GM18520 (cell line): Measurements from ENCODE around the gene KIAA1755.
"Not testable (repeated sequence)": the region's sequence is repeated elsewhere in the genome, so short reads cannot be mapped to it uniquely, and the experiment has no call there.

Experiments used
- ATAC-seq: cut with Tn5 transposase; IDR thresholded peaks from one replicate; pipeline ENCODE4 v1.9.1; 2021; ENCODE audit not compliant: unreplicated experiment

Gene KIAA1755

DNA sequence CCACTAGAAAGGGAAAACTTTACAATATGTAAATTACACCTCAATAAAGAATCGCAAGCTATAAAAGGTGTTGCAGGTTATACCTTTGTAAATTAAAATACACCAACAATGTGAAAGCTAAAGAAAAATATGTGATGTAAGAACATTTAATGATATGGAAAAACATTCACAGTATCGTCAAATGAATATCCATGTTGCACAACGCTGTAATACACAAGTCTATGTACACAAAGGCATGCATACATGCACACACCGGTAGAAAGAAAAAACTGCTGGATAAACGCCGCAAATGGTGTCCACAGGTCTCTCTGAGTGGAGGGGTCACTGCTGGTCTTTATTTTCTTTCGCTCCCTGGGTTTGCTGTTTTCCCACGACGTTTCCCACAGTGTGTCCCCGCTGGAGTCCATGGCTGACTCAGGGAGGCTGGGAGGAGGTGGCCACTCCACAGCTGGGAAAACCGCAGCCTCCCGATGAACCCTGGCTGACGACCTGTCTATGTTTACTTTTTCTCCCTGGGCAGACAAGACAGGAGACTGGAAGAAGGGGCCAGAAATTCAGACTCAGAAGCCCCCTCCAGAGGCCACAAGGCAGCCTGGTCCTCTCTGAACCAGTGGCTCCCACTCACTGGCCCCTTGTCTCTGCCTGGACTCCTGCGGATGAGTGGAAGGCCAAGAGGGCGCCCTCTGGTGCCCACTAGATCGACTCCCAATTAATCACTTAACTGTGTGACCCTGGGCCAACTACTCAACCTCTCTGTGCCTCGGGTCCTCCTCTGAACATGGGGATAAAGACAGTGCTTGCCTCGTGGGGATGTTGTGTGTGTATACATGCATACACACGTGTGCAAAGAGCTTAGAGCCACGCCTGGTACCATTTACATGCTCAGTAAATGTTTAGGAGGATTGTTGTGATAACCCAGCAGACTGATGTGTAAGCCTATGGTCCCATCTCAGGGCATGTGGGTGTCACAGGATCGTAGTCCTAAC lies 30.6 kb upstream of the KIAA1755 start:
- ATAC-seq: no peak

GRCh38 chr20:38286586-38287531 lies 26.3 kb upstream of the KIAA1755 start:
- no peak for ATAC-seq

GRCh38 chr20:38284893-38285444 lies 24.4 kb upstream of the KIAA1755 start:
- ATAC-seq: no peak

DNA sequence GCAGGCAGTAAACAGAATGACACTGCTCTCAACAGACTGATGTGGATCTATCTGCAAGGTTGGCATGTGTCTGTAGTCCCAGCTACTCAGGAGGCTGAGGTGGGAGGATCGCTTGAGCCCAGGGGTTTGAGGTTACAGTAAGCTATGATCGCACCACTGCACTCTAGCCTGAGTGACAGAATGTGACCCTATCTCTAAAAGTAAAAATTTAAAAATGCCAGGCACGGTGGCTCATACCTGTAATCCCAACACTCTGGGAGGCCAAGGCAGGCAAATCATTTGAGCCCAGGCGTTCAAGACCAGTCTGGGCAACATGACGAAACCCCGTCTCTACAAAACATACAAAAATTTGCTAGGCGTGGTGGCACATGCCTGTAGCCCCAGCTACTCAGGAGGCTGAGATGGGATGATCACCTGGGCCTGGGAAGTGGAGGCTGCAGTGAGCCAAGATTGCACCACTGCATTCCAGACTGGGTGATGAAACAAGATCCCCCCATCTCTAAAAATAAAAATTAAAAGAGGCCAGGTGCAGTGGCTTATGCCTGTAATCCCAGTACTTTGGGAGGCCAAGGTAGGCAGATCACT lies 23.6 kb upstream of the KIAA1755 start:
- not testable (repeated sequence) for ATAC-seq

- ATAC-seq: no peak
Measured at GRCh38 chr20:38283236-38283635, 22.7 kb upstream of the KIAA1755 start.

GRCh38 chr20:38281176-38281915 lies 20.8 kb upstream of the KIAA1755 start:
- not testable (repeated sequence) for ATAC-seq

DNA sequence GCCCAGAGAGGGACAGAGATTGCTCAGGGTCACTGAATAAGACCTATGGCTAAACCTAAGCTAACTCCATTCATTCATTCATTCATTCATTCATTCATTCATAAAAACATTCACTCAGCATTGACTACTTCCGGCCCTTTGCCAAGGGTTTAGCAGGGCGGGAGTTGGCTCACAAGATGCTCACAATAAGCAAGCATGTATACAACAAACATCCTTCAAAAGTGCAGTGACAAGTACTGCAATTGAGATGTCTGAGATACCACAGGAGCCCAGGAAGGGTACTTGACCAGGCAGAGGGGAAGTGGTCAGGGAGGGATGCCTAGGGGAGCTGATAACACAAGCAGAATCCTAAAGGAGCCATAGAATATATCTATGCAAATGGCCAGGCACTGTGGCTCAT lies 18.2 kb upstream of the KIAA1755 start:
- ATAC-seq: no peak

DNA sequence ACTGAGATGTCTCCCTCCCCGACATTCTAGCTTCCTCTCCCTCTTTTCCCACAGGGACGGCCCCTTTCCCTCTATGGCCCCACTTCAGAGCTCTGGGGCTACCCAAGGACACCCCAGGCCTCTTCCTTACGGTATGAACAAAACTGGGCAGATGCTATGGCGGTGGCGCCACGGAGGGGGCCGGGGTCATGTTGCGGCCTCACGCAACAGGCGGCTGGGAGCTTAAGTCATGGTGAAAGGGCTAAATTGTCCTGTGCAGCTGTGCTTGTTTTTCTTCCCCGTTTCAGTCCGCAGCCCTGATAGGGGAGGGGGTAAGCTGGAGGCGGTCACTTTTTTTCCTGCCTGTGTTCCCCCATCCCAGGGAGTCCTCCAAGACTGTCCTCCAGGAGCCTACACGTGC lies 17.6 kb upstream of the KIAA1755 start:
- no peak for ATAC-seq

GRCh38 chr20:38277691-38278090 lies 17.2 kb upstream of the KIAA1755 start:
- ATAC-seq: no peak

- no peak for ATAC-seq
Measured at GRCh38 chr20:38277285-38277684, 16.8 kb upstream of the KIAA1755 start.

GRCh38 chr20:38275815-38276550 lies 15.4 kb upstream of the KIAA1755 start:
- ATAC-seq: no peak

DNA sequence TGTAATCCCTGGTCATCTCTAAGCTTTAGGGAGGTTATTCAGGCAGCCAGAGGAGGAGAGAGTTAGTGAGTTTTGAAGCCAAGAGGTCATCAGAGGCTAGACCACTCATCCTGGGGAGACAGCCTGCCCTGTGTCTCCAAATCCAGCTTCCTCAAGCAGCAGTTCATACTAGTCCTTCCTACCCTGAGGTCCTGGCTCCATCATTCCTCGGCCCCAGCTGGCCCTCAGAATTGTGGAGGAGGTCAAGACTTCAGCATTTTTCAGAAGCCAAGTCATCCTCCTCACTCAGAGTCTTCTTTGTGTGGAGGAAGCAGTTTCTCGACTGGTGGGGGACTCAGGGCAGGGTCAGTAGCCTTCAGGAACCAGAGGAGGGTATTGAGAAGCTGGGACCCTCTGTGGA lies 12.4 kb upstream of the KIAA1755 start:
- ATAC-seq: no peak

DNA sequence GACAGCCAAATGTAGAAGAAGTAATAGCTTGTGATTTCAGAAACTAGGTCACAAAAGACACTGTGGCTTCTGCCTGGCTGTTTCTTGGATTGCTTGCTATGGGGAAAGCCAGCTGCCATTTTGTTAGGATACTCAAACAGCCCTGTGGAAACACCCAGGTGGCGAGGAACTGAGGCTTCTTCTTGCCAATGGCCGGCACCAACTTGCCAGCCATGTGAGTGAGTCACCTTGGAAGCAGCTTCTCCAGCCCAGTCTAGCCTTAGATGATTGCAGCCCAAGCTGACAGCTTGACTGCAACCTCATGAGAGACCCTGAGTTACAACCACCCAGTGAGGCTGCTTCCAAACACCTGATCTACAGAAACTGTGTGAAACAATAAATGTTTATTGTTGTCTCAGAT lies 11.9 kb upstream of the KIAA1755 start:
- no peak for ATAC-seq

- no peak for ATAC-seq
Measured at GRCh38 chr20:38271608-38272120, 11.1 kb upstream of the KIAA1755 start.

GRCh38 chr20:38270869-38271605 lies 10.5 kb upstream of the KIAA1755 start:
- no peak for ATAC-seq

DNA sequence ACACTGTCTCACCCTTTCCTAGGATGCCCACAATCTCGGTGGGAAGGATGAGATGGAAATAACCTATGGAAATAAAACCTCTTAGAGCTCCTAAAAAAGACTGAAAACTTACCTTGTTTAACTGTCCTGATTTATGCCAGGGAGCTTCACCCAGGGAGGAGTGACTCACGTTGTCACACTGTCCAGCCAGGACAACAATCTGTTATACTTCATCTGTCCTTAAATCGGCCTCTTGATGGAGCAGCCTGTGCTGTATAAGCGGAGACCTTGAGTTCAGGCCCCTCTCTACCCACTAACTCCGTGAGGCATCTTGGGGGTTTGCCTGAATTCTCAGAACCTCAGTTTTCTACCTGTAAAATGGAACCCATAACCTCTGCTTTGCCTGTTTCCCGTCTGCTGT lies 9.2 kb upstream of the KIAA1755 start:
- no peak for ATAC-seq

- no peak for ATAC-seq
Measured at GRCh38 chr20:38269040-38269439, 8.5 kb upstream of the KIAA1755 start.

DNA sequence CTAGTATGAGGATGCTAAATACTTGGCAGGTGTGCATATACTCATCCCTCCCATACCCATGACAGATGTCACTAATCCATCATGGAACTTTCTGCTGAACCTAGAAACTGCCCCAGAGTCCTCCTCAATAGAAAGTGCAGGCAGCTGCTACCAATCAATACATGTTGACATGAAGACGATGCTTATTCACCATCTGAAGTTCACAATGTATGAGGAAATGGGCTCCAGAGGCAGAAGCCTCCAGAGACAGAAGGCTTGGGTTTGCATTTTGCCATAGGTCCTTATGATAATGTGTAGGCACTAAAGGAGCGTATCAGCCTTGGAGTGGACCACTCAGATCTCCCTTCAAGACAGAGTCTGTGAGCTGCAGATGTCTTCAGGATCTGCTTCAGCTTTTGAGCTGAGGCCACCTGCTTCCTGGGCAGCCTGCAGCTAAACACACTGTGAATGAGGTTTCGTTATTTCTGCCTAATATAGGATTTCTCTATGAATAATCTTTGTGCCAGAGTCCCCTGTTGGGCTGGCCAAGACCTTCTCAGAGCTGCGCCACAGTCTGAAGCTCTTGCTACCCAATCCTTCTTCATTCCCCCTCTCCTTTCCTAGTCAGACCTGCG lies 7.5 kb upstream of the KIAA1755 start:
- no peak for ATAC-seq
